Non-pigmented ciliary epithelial cell (primary cell): ENCODE data around the gene PACS2.

ENCODE experiments used
- DNase-seq: peaks from one replicate; pipeline ENCODE4 v3.0.0-alpha.2; 2010; ENCODE audit warnings: low read depth

The PACS2 gene

GRCh38 chr14:105369653-105370040 lies 55.1 kb downstream of the PACS2 start:
- no peak for DNase-seq

- no peak for DNase-seq
Observed at GRCh38 chr14:105374389-105374788, 59.8 kb downstream of the PACS2 start.

- no peak for DNase-seq
Observed at GRCh38 chr14:105375635-105376057, 61.1 kb downstream of the PACS2 start.

GRCh38 chr14:105376521-105377440 lies 62.2 kb downstream of the PACS2 start:
- no peak for DNase-seq

GRCh38 chr14:105377555-105378182 lies 63.1 kb downstream of the PACS2 start:
- DNase-seq, result no peak

- DNase-seq, result no peak
Observed at GRCh38 chr14:105378199-105378598, 63.7 kb downstream of the PACS2 start.

DNA sequence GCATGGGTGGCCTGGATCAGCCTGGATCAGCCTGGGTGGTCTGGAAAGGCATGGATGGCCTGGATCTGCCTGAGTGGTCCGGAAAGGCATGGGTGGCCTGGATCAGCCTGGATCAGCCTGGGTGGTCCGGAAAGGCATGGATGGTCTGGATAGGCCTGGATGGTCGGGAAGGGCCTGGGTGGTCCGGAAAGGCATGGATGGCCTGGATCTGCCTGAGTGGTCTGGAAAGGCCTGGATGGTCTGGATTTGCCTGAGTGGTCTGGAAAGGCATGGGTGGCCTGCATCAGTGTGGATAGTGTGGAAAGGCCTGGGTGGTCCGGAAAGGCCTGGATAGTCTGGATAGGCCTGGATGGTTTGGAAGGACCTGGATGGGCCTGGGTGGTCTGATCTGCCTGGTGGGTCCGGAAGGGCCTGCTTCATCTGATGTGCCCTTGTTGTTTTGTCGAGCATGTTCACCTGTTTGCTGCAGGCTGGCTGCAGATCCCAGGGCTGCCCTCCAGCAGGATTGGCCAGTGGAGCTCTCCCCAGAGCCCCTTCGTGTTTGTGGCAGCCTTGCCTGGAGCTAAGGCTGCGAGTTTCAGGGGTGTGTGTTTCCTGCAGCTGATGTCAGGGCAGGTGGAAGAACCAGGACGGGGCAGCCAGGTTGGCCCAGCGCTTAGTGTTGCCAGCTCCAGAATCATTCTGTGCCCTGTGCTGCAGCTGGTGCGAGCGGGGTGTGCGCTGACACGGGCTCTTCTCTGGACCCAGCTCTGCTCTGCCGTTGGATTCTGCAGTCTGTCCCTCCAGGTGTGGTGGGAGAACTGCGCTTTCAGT lies 64.5 kb downstream of the PACS2 start:
- DNase-seq, result no peak

GRCh38 chr14:105379946-105380345 lies 65.4 kb downstream of the PACS2 start:
- no peak for DNase-seq

DNA sequence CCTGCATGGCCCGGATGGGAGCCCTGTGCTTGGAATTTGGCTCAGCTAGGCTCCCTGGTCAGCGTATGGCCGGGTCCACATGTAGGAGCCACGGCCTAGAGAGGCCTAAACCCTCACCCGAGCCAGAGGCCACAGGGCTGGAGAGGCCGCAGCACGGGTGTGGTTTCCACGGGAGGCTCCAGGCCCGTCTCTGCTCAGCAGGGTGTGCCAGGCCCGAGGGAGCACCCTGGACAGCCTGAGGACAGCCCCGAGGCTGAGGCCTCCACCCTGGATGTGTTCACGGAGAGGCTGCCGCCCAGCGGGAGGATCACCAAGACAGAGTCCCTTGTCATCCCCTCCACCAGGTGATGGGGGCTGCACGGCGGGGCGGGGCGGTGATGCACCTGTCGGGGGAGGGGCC lies 66.2 kb downstream of the PACS2 start:
- no peak for DNase-seq

GRCh38 chr14:105381446-105382342 lies 67.1 kb downstream of the PACS2 start:
- DNase-seq, result no peak

DNA sequence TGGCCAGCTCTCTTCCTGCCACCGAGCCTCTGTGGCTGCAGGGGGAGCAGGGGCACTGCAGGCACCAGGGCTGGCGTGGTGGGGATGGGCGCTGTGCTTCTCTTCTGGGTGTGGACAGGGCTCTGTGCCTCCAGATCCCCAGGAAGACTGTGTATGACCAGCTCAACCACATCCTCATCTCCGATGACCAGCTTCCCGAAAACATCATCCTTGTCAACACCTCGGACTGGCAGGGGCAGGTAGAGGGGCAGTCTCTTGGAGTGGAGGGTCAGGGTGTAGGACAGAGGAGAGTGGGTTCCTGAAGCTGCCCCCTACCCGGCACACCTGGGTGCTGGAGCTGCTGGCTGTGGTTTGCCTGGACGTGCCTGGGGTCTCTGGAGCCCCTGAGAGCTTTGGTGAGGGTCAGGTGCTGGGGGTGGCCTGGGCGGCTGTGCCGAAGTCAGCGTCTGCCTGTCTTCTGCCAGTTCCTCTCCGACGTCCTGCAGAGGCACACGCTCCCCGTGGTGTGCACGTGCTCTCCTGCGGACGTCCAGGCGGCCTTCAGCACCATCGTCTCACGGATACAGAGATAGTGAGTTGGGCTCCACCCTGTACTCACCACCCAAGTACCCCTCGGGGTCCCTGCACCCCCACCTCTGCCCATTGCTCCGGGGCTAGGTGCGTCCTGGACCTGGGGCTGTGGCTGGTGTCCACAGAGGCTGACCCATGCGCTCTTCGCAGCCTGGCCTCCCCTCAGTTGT lies 68.0 kb downstream of the PACS2 start:
- DNase-seq, result no peak

DNA sequence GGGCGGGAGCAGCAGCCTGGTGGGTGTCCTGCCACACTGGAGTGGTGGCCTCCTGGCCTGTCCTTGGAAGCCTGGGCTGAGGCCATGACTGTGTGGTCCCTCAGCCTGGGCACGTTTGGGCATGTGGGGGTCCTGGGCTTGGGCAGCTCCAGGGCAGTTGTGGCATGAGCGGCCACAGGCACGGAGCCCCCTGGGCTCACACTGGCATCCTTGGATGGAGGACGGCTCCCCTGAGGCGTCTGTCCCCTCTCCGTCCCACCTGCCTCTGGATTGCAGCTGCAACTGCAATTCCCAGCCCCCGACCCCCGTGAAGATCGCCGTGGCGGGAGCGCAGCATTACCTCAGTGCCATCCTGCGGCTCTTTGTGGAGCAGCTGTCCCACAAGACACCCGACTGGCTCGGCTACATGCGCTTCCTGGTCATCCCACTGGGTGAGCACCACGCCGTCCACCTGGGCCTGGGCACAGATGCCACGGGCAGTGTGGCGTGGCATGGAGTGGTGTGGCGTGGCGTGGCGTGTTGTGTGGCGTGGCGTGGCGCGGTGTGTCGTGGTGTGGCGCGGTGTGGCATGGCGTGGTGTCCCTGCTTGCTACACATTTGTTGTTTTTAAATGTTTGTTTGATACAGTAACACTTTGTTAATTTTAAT lies 68.7 kb downstream of the PACS2 start:
- no peak for DNase-seq

DNA sequence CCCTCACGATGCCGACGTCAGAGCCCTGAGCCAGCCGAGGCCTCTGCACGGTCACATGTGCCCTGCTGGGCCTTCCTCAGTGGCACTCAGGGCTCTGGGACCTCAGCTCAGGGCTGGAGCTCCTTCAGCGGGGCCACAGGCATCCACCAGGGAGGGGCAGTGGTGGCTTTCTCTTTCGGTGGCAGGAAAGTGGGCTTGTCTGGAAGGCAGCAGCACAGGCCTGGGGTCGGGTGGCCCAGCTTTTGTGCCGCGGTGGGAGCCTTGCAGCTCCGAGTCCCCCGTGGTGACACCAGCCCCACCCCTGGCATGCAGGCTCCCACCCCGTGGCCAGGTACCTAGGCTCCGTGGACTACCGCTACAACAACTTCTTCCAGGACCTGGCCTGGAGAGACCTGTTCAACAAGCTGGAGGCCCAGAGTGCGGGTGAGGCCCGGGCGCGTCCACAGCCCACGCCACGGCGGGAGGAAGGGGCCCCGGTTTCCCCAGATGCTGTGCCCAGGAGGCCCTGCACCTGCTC lies 69.6 kb downstream of the PACS2 start:
- DNase-seq, result no peak

GRCh38 chr14:105384605-105385321 lies 70.2 kb downstream of the PACS2 start:
- DNase-seq, result no peak

DNA sequence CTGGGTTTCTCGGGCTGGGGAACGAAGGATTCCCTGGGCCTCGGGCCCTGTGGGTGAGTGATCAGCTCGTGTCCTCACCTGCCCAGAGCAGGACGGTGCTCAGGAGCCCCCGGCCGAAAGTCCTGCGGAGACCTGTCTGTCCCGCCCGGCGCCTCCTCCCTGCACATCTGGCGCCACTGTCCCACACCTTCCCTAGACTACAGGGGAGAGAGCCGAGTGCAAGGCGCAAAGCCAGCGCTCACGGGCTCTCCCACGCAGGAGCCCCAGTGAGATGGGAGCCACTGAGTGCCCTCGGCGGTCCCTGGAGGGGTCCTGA lies 70.7 kb downstream of the PACS2 start:
- no peak for DNase-seq

DNA sequence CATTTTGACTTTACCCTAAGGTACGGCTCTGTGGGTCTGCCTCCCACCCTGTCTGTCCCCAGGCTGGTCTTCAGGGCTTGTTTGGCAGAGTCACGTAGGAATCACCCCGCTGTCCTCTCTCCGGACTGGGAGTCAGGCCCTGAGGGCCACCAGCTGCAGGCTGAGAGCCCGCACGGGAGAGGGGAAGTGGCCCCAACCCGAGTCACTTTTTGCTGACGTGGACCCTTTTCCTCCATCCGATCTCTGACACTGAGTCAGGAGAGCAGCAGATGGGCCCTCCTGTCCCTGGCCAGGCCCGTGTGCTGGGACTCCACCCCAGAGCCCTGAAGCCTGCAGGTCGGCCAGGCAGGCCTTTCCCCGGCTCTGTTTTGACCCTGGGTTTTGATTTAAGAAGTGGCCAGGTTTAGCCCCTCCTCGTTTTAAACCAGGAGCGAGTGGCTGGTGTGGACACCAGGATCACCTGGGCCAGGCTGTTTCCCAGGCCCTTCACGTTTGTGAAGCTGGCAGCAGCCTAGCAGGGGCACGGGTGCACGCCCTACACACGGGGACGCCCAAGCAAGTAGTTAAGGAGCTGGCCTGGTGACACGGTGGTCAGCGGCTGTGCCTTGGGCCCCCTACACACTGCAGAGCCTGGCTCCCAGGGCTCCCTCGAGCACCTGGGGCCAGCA lies 71.3 kb downstream of the PACS2 start:
- DNase-seq, result no peak

- no peak for DNase-seq
Observed at GRCh38 chr14:105386581-105387529, 72.3 kb downstream of the PACS2 start.

- no peak for DNase-seq
Observed at GRCh38 chr14:105387530-105387922, 73.0 kb downstream of the PACS2 start.
